ENCODE results near the gene NDUFS5.

DNA sequence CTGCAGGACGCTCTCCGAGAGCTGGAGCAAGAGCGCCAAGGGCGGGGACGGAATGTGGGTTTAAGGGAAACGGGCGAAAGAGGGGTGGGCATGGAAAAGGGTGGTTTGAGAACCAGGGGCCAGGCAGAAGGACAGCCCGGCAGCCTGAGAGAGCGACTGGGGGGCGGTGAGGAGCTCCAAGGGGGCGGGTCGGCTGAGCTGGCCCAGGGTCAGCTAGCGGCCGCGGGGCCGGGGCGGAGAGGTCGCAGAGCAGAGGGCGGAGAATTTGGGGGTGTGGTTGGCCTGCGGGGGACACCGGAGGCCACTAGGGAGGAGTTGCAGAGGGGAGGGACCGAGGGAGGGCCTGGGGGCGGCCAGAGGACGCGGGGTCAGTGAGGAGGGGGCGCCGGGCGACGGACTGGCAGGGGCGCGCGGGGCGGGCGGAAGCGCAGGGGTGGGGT is 54.7 kb downstream of the NDUFS5 start:
- TF ChIP-seq, protein P1, sequence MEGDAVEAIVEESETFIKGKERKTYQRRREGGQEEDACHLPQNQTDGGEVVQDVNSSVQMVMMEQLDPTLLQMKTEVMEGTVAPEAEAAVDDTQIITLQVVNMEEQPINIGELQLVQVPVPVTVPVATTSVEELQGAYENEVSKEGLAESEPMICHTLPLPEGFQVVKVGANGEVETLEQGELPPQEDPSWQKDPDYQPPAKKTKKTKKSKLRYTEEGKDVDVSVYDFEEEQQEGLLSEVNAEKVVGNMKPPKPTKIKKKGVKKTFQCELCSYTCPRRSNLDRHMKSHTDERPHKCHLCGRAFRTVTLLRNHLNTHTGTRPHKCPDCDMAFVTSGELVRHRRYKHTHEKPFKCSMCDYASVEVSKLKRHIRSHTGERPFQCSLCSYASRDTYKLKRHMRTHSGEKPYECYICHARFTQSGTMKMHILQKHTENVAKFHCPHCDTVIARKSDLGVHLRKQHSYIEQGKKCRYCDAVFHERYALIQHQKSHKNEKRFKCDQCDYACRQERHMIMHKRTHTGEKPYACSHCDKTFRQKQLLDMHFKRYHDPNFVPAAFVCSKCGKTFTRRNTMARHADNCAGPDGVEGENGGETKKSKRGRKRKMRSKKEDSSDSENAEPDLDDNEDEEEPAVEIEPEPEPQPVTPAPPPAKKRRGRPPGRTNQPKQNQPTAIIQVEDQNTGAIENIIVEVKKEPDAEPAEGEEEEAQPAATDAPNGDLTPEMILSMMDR (optimal IDR thresholded peaks at IDR 0.05 in 1 of 3, IDR thresholded peaks at IDR 0.05 in 1 of 3, conservative IDR thresholded peaks at IDR 0.05 in 1 of 3; ENCODE audit: extremely low read depth in 1 of 3, insufficient read depth in 2 of 3, low read length in 3 of 3), result no peak
- no peak for TF ChIP-seq EZH2 (IDR thresholded peaks at IDR 0.05; ENCODE audit: low read length)
